HG02763 (cell line): ENCODE measurements around the gene OR1S1.
"Not testable (repeated sequence)": the region's sequence is repeated elsewhere in the genome, so short reads cannot be mapped to it uniquely, and the experiment has no call there.

Experiments used
- ATAC-seq: cut with Tn5 transposase; IDR thresholded peaks from one replicate; pipeline ENCODE4 v1.9.1; 2021; ENCODE audit warnings: mild to moderate bottlenecking, moderate library complexity; ENCODE audit not compliant: unreplicated experiment

Gene OR1S1

GRCh38 chr11:58212420-58212819, at the start of gene OR1S1:
Gene OR1S1, plus strand, starts transcription at chr11:58212720.
- not testable (repeated sequence) for ATAC-seq

DNA sequence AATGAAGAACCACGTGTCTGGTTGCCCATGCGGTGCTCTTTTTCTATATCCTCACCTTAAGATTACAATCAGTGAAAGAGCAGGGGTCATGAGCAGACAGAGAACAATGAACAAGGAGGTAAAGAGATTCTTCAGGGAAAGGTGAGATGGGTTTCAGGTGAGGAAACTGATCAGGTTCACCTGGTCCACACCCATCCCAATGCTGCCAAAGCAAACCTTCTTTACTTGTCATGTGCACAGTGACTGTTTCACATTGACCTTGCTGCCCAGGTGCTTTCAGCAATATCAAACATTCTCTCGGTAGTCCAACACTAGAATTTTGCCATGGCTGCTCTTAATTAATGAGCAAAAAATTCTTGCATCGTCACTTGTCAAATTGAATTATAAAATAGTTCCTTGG, 48.1 kb upstream of the OR1S1 start:
- no peak for ATAC-seq

- no peak for ATAC-seq
Observed at GRCh38 chr11:58164990-58165389, 47.5 kb upstream of the OR1S1 start.

- no peak for ATAC-seq
Observed at GRCh38 chr11:58165504-58166106, 46.9 kb upstream of the OR1S1 start.

GRCh38 chr11:58177409-58178054, 35.0 kb upstream of the OR1S1 start:
- no peak for ATAC-seq

DNA sequence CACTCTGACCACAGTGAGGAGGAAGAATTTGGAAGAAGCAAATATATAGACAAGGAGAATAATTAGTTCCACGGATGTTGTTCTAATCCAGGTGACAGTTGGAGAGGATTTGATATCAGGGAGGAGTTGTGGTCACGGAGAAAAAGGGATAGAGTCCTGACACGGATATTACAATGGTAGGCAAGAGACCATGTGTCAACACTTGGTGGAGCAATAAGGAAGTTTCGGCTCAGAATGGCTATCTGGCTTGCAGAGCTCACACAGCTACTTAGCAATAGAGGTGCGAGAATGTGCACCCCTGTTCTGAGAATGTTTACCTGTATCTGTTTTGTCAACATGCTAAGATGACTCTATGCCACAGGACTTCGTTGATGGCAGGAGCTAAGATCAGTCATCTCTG, 34.1 kb upstream of the OR1S1 start:
- no peak for ATAC-seq

GRCh38 chr11:58179648-58180047, 32.9 kb upstream of the OR1S1 start:
- no peak for ATAC-seq

DNA sequence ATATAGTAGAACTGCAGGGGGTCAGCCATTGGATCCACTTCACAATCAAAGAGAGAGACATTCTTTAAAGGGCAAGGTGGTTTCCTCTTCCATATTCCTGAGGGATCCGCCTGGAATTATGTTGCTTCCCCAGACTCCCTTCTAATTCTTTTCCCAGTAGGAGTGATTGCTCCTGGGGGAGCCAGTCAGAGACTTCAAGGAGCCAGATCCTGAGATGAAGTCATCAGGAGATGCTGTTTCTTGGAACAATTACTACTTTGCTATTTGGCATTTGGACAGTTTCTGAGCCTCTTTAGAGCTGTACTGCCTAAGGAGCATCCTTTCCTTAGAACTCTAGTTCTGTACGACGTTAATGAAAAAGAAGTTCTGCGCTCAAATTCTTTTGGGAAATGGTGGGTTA, 25.6 kb upstream of the OR1S1 start:
- ATAC-seq = no peak

DNA sequence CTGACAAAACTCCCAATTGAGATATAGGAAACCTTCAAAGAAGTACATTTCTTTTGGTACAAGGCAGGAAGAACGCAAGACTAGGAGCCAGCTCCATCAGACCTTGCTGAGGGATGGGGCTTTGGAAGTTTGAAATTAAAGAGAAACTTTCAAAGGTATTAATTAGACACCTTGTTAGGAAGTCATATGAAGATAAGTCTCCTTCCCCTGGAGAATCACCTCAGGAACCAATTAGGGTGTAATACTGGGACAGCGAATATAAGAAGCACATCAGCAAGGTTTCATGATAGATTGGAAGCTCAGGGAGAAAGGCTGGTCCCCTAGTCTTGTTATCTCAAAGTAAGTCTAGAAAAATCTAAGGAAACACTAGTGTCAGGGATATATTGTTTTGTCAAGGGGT, 23.8 kb upstream of the OR1S1 start, which contains the start of gene OR9Q2:
Gene OR9Q2 (plus strand): TSS at position 301 of the 400 bp plus-strand sequence. CDS start 1,421 bp downstream, outside the sequence.
- no peak for ATAC-seq

GRCh38 chr11:58192229-58192628, 20.3 kb upstream of the OR1S1 start:
- no peak for ATAC-seq

DNA sequence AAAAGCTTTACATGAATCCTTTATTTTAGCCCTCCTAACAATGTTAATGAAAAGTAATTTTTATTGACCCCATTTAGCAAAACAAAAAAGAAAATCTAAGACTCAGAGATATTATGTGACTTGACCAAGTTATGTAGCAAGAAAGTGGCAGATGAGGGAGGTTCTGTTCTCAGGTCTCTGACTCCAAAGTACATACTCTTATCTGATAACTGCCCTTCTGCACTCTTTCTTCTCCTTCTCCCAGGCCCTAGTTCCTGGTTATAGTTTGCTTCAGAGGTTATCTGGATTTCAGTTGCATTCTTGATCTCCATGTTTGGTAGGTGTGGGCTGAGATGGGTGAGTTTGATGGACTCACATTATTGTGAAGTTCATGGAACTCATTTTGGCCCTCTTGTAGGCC, 19.1 kb upstream of the OR1S1 start:
- ATAC-seq = no peak

GRCh38 chr11:58195939-58196338, 16.6 kb upstream of the OR1S1 start:
- ATAC-seq = no peak

DNA sequence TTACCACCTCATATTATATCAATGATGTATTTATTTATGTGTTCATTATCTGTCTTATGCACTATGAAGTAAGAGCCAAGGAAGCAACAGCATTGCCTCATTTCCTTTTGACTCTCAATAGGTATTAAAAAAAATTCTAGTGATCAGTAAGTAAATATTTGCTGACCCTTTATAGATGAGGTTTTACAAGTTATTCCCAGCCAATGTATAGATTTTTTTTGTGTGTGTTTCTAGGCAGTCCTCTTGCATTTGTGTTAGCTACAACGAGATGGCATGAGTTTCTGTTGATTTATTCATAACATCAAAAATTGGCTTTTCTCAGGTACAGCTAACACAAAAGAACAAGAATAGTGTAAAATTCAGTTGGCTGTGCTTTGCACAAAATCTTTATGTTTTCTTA, 13.2 kb upstream of the OR1S1 start:
- ATAC-seq = no peak

DNA sequence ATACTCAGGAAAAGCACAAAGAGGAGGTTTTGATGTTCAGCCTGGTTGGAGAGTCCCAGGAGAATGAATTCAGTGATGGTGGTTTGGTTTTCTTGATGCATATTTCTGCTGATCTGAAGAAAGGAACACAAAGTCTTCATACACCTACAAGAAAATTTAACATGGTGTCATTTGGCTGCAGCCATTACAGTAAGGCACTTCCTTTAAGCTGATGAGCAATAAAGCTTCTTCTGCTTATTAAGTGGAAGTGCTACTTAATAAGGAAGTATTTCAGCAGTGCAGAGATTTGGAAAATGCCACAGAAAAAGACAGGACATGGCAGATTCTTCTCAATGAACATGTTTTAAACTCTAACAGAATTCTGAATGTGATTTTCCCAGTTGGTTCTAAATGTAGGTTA, 8.5 kb upstream of the OR1S1 start, which contains the start of gene OR1S2:
Gene OR1S2 (minus strand): TSS at position 101 of the 400 bp plus-strand sequence. CDS start 0 bp downstream, at position 101.
- ATAC-seq = no peak

GRCh38 chr11:58216476-58216875, 4.0 kb downstream of the OR1S1 start:
- ATAC-seq = no peak

DNA sequence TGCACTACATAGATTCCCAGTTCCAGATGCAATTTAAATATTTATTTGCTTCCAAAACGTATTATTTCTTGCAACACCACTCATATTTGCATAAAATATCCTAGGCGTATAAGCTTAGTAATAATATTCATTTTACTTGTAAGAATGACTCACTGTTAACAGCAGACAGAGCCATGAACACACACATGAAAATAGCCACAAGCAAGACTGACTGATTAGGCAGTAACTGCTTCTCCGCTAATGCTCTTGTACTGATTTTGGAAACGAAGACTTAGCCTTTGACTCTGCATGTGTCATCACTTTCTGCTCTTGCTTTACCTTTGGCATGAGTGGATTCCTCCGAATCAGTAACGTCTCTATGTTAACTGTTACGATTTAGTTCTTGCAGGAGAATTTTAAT, 10.2 kb downstream of the OR1S1 start:
- no peak for ATAC-seq

DNA sequence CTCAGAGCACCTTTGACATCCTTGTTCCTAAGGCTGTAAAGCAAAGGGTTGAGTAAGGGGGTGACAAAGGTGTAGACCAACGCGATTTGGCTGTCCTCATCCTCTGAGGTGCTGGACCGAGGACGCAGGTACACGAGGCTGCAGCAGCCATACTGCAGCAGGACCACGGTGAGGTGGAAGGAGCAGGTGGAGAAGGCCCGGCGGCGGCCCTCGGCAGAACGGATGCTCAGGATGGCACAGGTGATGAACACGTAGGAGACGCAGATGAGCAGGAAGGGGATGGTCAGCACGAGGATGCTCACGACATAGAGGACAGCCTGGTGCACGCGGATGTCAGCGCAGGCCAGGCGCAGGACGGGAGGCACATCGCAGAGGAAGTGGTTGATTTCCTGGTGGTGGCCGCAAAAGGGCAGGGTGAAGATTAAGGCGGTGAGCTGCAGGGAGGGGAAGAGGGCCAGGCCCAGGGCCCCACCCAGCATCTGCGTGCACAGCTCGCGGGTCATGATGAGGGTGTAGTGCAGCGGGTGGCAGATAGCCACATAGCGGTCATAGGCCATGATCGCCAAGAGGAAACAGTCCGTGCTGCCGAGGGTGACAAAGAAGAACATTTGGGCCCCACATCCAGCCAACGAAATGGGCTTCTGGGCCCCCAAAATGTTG, 15.6 kb downstream of the OR1S1 start:
- no peak for ATAC-seq

GRCh38 chr11:58243954-58244353, 31.4 kb downstream of the OR1S1 start:
- no peak for ATAC-seq

DNA sequence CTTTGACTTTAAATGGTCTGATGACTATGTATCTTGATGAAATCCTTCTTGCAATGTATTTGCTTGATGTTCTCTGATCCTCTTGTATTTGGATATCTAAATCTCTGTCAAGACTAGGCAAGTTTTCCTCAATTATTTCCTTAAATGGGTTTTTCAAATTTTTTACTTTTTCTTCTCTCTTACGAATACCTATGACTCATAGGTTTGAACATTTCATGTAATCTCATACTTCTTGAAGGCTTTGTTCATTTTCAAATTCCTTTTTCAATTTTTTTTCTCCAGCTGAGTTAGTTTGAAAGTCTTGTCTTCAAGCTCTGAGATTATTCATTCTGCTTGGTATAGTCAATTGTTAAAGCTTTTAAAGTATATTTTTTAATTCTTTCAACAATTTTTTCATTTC, 42.4 kb downstream of the OR1S1 start:
- ATAC-seq = no peak

GRCh38 chr11:58259983-58260382, 47.5 kb downstream of the OR1S1 start:
- ATAC-seq = no peak
